ENCODE measurements around the gene PDCD11. TPM values are rescaled to one million over a fixed set of nuclear protein-coding genes. Genes with fewer than 3 reads are reported as not detected.

PDCD11 gene
- total RNA-seq, 4 donors from 2014 or later = 12.0 to 17.4 (median 15.0) TPM

- DNase-seq (ENCODE audit: extremely low spot score) = no peak
- Histone ChIP-seq H3K9me3 (no peaks in the 10 kb centered on the region), H3K4me1 (peaks cover 0 to 16% (median 2%) of the 10 kb centered on the region in 4 donors), H3K4me3 (no peak overlapping the region), H3K36me3 (no peaks in the 10 kb centered on the region), H3K27ac (replicated peaks in 1 of 4) (peak overlapping the region in 3 of 4 donors; percentile 21 to 52 (median 34)), H3K27me3 (no peaks in the 10 kb centered on the region)
- TF ChIP-seq EP300 (IDR thresholded peaks at IDR 0.05) = no peak
- intact Hi-C loops (cut with DNase I) = no loop called here
- 73% methylated on average over 14 of the region's 14 CpGs for WGBS
Measured at GRCh38 chr10:103470761-103471653, 74.6 kb downstream of the PDCD11 start.

GRCh38 chr10:103472005-103472404, 75.6 kb downstream of the PDCD11 start:
- TF ChIP-seq EP300 (IDR thresholded peaks at IDR 0.05) = no peak
- TF ChIP-seq CTCF (IDR thresholded peaks at IDR 0.05) = no peak
- TF ChIP-seq POLR2A (IDR thresholded peaks at IDR 0.05; ENCODE audit: low read depth) = no peak
- TF ChIP-seq POLR2AphosphoS5 (IDR thresholded peaks at IDR 0.05) = no peak
- Histone ChIP-seq H3K27me3 (peaks cover 0 to 6% (median 0%) of the 10 kb centered on the region in 4 donors), H3K36me3 (no peaks in the 10 kb centered on the region), H3K4me1 (peaks cover 0 to 16% (median 2%) of the 10 kb centered on the region in 4 donors), H3K9me3 (no peaks in the 10 kb centered on the region), H3K4me3 (no peak overlapping the region), H3K27ac (replicated peaks in 1 of 4) (peak overlapping the region in 3 of 4 donors; percentile 21 to 52 (median 34))
- WGBS = 77% methylated on average over 2 of the region's 2 CpGs
- intact Hi-C loops (cut with DNase I) = no loop called here
- no peak for DNase-seq (ENCODE audit: extremely low spot score)

- Histone ChIP-seq H3K9me3 (no peaks in the 10 kb centered on the region), H3K36me3 (no peaks in the 10 kb centered on the region), H3K4me3 (no peak overlapping the region), H3K27me3 (peaks cover 0 to 6% (median 0%) of the 10 kb centered on the region in 4 donors), H3K27ac (replicated peaks in 1 of 4) (no peak overlapping the region), H3K4me1 (peaks cover 0 to 16% (median 2%) of the 10 kb centered on the region in 4 donors)
- intact Hi-C loops (cut with DNase I) = no loop called here
- TF ChIP-seq CTCF (IDR thresholded peaks at IDR 0.05) = no peak
- TF ChIP-seq POLR2A (IDR thresholded peaks at IDR 0.05; ENCODE audit: low read depth) = no peak
- no peak for TF ChIP-seq EP300 (IDR thresholded peaks at IDR 0.05)
- TF ChIP-seq POLR2AphosphoS5 (IDR thresholded peaks at IDR 0.05) = no peak
- no peak for DNase-seq (ENCODE audit: extremely low spot score)
- WGBS = 73% methylated on average over 8 of the region's 32 CpGs
Measured at GRCh38 chr10:103473261-103473671, 76.8 kb downstream of the PDCD11 start.

- intact Hi-C loops (cut with DNase I) = no loop called here
- peaks cover 0 to 16% (median 2%) of the 10 kb centered on the region in 4 donors for H3K4me1 ChIP-seq
- H3K9me3 ChIP-seq = no peaks in the 10 kb centered on the region
- H3K27ac ChIP-seq (replicated peaks in 1 of 4) = no peak overlapping the region
- H3K4me3 ChIP-seq = no peak overlapping the region
- TF ChIP-seq EP300 (IDR thresholded peaks at IDR 0.05) (no peak), CTCF (IDR thresholded peaks at IDR 0.05) (no peak), POLR2AphosphoS5 (IDR thresholded peaks at IDR 0.05) (no peak), POLR2A (IDR thresholded peaks at IDR 0.05; ENCODE audit: low read depth) (no peak)
- H3K27me3 ChIP-seq = peaks cover 0 to 6% (median 0%) of the 10 kb centered on the region in 4 donors
- WGBS = 93% methylated on average over 3 of the region's 3 CpGs
- no peak for DNase-seq (ENCODE audit: extremely low spot score)
- no peaks in the 10 kb centered on the region for H3K36me3 ChIP-seq
Measured at GRCh38 chr10:103474077-103474476, 77.7 kb downstream of the PDCD11 start.

GRCh38 chr10:103475437-103475836, 79.0 kb downstream of the PDCD11 start:
- TF ChIP-seq POLR2A (IDR thresholded peaks at IDR 0.05; ENCODE audit: low read depth) (no peak), POLR2AphosphoS5 (IDR thresholded peaks at IDR 0.05) (no peak), EP300 (IDR thresholded peaks at IDR 0.05) (no peak), CTCF (IDR thresholded peaks at IDR 0.05) (no peak)
- 83% methylated on average over 3 of the region's 4 CpGs for WGBS
- Histone ChIP-seq H3K4me1 (peaks cover 0 to 18% (median 3%) of the 10 kb centered on the region in 4 donors), H3K9me3 (no peaks in the 10 kb centered on the region), H3K36me3 (no peaks in the 10 kb centered on the region), H3K27ac (replicated peaks in 1 of 4) (no peak overlapping the region), H3K27me3 (peaks cover 0 to 6% (median 0%) of the 10 kb centered on the region in 4 donors), H3K4me3 (no peak overlapping the region)
- DNase-seq (ENCODE audit: extremely low spot score) = no peak
- intact Hi-C loops (cut with DNase I) = no loop called here

All from esophagus muscularis mucosa (tissue), 4 donors.